GM12891 (cell line): Measurements from ENCODE around the gene CTAGE9.

Experiments used
- POLR2A ChIP-seq: IDR thresholded peaks from 2 replicates; pipeline ENCODE4 v1.6.1; 2011; ENCODE audit warnings: low read depth, low read length, control low read depth
- SPI1 ChIP-seq: IDR thresholded peaks from 2 replicates; pipeline ENCODE4 v1.6.1; 2011; ENCODE audit warnings: low read depth, low read length, control low read depth
- TAF1 ChIP-seq: IDR thresholded peaks from 2 replicates; pipeline ENCODE4 v1.6.1; 2011; ENCODE audit warnings: low read depth, low read length, control low read depth

GRCh38 chr6:131745476-131745875, 34.7 kb upstream of the CTAGE9 start:
- TF ChIP-seq TAF1 (no peak), POLR2A (no peak), SPI1 (no peak)
